ENCODE results near the gene CPA4.
A peak's percentile ranks its signal among the peaks of the same experiment; 100 is the strongest.

CPA4 gene

GRCh38 chr7:130275826-130276297, 17.1 kb upstream of the CPA4 start:
- DNase-seq = peak; percentile 83

GRCh38 chr7:130276796-130277762, 15.9 kb upstream of the CPA4 start:
- peak; percentile 89 for DNase-seq

GRCh38 chr7:130277763-130278643, 15.0 kb upstream of the CPA4 start:
- peak; percentile 78 for DNase-seq

- peak; percentile 97 for DNase-seq
These were observed 14.1 kb upstream of the CPA4 start for GRCh38 chr7:130278860-130279259.

- DNase-seq = no peak
These were observed 13.7 kb upstream of the CPA4 start for GRCh38 chr7:130279286-130279685.

GRCh38 chr7:130279906-130280305, 13.1 kb upstream of the CPA4 start:
- no peak for DNase-seq

GRCh38 chr7:130281260-130281659, 11.7 kb upstream of the CPA4 start:
- DNase-seq = peak; percentile 78

- DNase-seq = peak; percentile 10
These were observed 6.1 kb upstream of the CPA4 start for GRCh38 chr7:130286881-130287280.

GRCh38 chr7:130288168-130288567, 4.8 kb upstream of the CPA4 start:
- no peak for DNase-seq

- peak; percentile 21 for DNase-seq
These were observed 4.1 kb upstream of the CPA4 start for GRCh38 chr7:130288829-130289228.

- no peak for DNase-seq
These were observed 3.5 kb upstream of the CPA4 start for GRCh38 chr7:130289478-130289877.

- peak; percentile 80 for DNase-seq
These were observed 2.2 kb upstream of the CPA4 start for GRCh38 chr7:130290745-130291144.

- DNase-seq = peak; percentile 11
These were observed 560 bp downstream of the CPA4 start for GRCh38 chr7:130293521-130293920.

GRCh38 chr7:130294314-130294713, 1.4 kb downstream of the CPA4 start:
- DNase-seq = peak; percentile 79

GRCh38 chr7:130296221-130296951, 3.4 kb downstream of the CPA4 start:
- peak; percentile 56 for DNase-seq

GRCh38 chr7:130297628-130298543, 4.9 kb downstream of the CPA4 start:
- DNase-seq = peak; percentile 84

- no peak for DNase-seq
These were observed 5.8 kb downstream of the CPA4 start for GRCh38 chr7:130298544-130299326.

GRCh38 chr7:130299866-130300265, 6.9 kb downstream of the CPA4 start:
- peak; percentile 28 for DNase-seq

- no peak for DNase-seq
These were observed 8.6 kb downstream of the CPA4 start for GRCh38 chr7:130301501-130302020.

GRCh38 chr7:130302649-130303048, 9.7 kb downstream of the CPA4 start:
- no peak for DNase-seq

Measured in fibroblast of skin of right biceps (primary cell).